GM18870 (cell line): ENCODE data around the gene KDR.

ENCODE experiments used
- ATAC-seq: cut with Tn5 transposase; IDR thresholded peaks from one replicate; pipeline ENCODE4 v1.9.1; 2021; ENCODE audit warnings: moderate library complexity; ENCODE audit not compliant: unreplicated experiment

KDR gene

GRCh38 chr4:55031158-55031557, 94.2 kb downstream of the KDR start:
- ATAC-seq, result no peak

- no peak for ATAC-seq
Measured at GRCh38 chr4:55030589-55030988, 94.8 kb downstream of the KDR start.

GRCh38 chr4:55029821-55030503, 95.4 kb downstream of the KDR start:
- ATAC-seq, result no peak

GRCh38 chr4:55029321-55029720, 96.1 kb downstream of the KDR start:
- ATAC-seq, result no peak
